ENCODE results near the gene NCLN.
"Not testable (repeated sequence)": the region's sequence is repeated elsewhere in the genome, so short reads cannot be mapped to it uniquely, and the experiment has no call there.

Gene NCLN

DNA sequence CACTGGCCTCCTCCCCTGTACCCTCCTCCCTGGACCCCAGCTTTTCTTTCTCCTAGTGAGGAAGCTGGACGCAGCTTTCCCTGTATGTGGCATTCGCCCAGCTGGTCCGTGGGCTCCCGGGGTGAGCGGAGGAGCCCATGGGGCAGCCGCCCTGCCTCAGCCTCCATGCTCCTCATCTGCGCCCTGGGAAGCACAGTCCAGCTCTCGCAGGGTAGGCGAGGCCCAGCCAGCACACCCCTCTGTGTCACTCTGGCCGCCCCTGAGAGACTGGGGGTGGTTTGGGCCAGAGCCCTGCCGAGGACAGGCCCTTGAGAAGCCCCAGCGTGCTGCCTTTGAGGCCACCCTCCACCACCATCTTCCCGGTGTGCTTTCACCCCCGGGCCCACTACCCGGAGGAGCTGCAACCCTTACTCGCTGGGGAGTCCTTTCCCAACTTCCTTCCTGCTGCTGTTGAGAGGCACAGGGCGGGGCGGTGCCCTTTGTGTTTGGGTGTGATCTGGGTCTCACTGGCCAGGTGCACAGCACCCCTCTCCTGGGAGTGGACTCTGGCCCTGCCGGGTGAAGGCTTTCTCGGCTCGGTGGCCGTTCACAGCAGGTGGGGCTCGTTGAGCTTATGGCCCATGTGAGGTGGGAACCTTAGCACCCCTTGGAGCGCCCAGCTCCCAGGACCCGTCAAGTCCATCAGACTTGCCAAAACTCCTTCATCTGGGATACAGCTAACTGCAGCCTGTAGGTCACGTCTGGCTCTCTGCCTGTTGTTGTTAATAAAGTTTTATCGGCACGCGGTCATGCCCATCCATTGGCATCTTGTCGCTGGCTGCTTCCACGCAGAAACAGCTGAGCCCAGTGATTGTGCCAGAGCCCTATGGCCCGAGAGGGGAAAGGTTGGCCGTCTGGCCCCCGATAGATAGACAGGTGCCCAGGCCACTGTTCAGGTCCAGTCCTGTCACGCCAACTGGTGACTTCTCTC, 3.2 kb downstream of the NCLN start:
- no peak overlapping the region for H3K27ac ChIP-seq

DNA sequence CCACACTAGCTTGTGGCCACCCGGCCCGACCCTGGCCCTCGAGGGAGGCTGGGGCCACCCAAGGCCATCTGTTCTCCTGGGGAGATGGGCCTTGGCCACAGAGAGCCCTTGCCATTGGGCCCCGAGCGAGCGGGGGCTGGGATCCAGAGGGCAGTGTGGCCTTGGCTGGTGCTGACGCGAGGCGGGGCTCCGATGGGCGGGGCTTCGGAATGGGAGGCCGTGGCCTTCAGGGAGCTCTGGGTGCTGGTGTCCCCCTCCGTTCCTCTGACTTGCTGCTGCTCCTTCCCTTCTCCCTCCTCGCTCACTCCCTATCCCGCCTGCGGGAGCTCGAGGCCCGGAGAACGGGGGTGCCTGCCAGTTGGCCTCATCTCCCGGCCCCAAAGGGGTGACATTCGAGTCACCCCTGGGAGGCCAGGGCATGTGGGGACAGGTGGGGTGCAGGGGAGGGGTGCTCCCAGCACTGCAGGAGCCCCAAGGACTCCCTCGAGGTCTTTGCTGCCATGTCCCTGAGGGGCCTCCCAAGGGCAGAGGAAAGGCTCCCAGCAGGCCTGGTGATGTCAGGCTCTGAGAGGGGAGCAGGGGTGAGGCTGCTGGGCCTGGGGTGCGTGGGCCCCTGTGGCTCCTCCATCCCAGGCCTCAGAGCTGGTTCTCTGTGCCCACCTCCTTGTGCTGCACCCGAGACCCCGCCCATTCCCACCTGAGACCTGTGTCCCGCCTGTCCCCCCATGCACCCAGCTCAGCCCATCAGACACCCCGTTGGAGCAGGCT, 4.2 kb downstream of the NCLN start:
- TF ChIP-seq, protein P1, sequence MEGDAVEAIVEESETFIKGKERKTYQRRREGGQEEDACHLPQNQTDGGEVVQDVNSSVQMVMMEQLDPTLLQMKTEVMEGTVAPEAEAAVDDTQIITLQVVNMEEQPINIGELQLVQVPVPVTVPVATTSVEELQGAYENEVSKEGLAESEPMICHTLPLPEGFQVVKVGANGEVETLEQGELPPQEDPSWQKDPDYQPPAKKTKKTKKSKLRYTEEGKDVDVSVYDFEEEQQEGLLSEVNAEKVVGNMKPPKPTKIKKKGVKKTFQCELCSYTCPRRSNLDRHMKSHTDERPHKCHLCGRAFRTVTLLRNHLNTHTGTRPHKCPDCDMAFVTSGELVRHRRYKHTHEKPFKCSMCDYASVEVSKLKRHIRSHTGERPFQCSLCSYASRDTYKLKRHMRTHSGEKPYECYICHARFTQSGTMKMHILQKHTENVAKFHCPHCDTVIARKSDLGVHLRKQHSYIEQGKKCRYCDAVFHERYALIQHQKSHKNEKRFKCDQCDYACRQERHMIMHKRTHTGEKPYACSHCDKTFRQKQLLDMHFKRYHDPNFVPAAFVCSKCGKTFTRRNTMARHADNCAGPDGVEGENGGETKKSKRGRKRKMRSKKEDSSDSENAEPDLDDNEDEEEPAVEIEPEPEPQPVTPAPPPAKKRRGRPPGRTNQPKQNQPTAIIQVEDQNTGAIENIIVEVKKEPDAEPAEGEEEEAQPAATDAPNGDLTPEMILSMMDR (conservative IDR thresholded peaks at IDR 0.05), result no peak
- TF ChIP-seq ZFX (IDR thresholded peaks at IDR 0.05), result no peak
- H3K27ac ChIP-seq, result no peak overlapping the region

More for the DNA sequence above, 3.2 kb downstream of the NCLN start:
- TF ChIP-seq, protein P1 (conservative IDR thresholded peaks at IDR 0.05), result no peak
- TF ChIP-seq ZFX (IDR thresholded peaks at IDR 0.05), result no peak

DNA sequence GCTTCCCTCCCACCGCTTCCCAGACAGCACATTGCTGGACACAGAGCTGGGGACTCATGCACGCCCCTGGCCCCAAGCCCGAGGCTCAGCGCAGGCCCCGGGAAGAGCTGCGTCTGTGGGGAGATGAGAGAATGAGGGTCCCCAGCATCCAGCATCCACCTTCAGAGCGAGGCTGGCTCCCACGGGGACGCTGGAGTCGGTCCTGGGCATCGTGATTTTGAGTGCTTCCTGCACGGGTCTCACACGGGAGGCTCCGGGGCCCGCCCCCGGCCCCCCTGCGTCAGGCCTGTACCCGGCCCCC, 4.7 kb downstream of the NCLN start:
- TF ChIP-seq, protein P1 (conservative IDR thresholded peaks at IDR 0.05), result no peak
- TF ChIP-seq ZFX (IDR thresholded peaks at IDR 0.05), result no peak
- no peak overlapping the region for H3K27ac ChIP-seq

DNA sequence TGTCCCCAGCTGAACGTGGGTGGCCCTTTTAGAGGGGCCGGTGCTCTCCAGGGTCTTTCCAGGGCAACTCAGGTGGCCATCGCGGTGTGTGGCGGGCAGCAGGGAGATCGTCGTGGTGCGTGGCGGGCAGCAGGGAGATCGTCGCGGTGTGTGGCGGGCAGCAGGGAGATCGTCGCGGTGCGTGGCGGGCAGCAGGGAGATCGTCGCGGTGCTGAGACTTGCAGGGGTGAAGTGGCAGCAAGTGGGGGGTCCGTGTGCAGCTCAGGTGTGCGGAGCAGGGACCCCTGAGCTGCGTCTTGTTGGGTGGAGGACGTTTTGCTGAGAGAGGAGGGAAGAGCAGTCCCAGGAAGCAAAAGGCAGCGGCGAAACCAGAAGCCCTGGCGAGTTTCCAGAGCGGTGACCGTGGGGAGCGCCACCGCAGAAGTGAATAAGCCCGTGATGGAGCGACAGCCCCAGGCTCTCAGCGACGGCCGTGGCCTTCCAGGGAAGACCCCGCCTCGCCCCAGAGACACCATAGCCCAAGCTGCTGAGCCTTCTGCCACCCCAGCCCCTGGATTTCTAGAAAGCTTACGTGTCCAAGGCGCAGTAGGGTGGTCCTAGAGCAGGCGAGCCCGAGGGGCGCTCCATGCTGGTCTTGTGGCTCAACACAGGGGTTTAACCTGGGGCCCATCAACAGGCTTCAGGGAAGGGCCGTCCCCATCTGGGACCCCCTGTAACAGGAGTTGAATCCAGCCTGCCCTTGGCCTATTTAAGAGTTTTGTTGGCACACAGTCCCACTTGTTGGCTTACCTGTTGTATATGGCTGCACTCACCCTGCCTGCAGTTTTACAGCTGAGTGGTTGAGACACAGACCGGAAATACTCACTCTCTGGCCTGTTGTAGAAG, 5.4 kb downstream of the NCLN start:
- TF ChIP-seq, protein P1 (conservative IDR thresholded peaks at IDR 0.05), result no peak
- no peak for TF ChIP-seq ZFX (IDR thresholded peaks at IDR 0.05)
- H3K27ac ChIP-seq, result no peak overlapping the region

DNA sequence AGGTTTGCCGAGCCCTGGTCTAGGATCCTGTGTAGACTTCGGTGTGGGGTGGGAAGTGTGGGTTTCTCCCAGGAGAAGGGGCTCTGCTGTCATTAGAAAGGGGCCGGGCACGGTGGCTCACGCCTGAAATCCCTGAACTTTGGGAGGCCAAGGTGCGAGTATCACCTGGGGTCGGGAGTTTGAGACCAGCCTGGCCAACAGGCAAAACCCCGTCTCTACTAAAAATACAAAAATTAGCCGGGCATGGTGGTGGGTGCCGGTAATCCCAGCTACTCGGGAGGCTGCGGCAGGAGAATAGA, 6.0 kb downstream of the NCLN start:
- not testable (repeated sequence) for H3K27ac ChIP-seq

DNA sequence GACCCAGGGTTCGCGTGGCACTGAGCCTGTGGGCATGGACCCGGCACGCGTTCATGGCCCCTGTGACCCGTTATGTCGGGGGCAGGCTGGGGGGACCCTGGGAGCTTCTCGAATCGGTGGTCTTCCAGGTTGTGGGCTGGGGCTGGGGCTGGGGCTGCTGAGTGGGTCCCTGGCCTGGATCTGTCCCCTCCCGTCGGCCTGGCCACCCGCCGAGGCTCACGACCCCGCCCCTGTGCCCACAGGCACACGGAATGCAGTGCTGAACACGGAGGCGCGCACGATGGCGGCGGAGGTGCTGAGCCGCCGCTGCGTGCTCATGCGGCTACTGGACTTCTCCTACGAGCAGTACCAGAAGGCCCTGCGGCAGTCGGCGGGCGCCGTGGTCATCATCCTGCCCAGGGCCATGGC, 6.5 kb downstream of the NCLN start:
- TF ChIP-seq, protein P1 (conservative IDR thresholded peaks at IDR 0.05), result no peak
- no peak for TF ChIP-seq ZFX (IDR thresholded peaks at IDR 0.05)

DNA sequence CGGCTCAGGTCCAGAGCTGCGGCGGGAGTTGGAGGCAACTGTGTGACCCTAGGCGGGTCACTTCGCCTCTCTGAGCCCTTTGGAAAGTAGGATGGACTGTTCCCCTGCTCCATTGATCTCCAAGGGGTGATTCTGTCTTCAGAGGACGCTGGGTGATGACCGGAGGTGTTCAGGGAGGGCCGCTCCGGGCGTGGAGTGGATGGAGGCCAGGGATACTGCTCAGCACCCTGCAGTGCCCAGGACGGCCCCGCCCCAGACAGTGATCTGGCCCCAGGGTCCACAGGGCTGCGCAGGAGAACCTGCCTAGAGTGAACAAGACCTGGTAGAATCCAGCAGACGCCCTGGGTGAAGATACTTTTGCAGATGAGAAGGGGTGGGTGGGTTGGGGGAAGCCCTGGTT, 7.0 kb downstream of the NCLN start:
- no peak overlapping the region for H3K27ac ChIP-seq
- TF ChIP-seq, protein P1 (conservative IDR thresholded peaks at IDR 0.05), result no peak
- no peak for TF ChIP-seq ZFX (IDR thresholded peaks at IDR 0.05)

More for the DNA sequence above, 6.5 kb downstream of the NCLN start:
- no peak overlapping the region for H3K27ac ChIP-seq

All from C4-2B (cell line).